Measurements from ENCODE around the gene CCSER1.

GRCh38 chr4:90306810-90307209 is 179.6 kb downstream of the CCSER1 start:
- TF ChIP-seq CTCF (conservative IDR thresholded peaks at IDR 0.05) (no peak), EZH2 (IDR thresholded peaks at IDR 0.05; ENCODE audit: low read depth) (no peak)

All from PC-9 (cell line).